SK-N-MC (cell line): ENCODE results near the gene ERG28.

Source experiments
- FOXP2 ChIP-seq: optimal IDR thresholded peaks from 2 replicates; pipeline ENCODE3; 2011; ENCODE audit warnings: mild to moderate bottlenecking, moderate library complexity; ENCODE audit not compliant: insufficient read depth; ENCODE audit errors: extremely low read length, control extremely low read depth
- POLR2AphosphoS5 ChIP-seq: IDR thresholded peaks from 2 replicates; pipeline ENCODE4 v1.6.1; 2012; ENCODE audit warnings: mild to moderate bottlenecking, low read depth, low read length, borderline replicate concordance

GRCh38 chr14:75673345-75674035 is 12.8 kb upstream of the ERG28 start:
- no peak for TF ChIP-seq POLR2AphosphoS5
- TF ChIP-seq FOXP2 = no peak
